ENCODE results near the gene BROX. TPM values are rescaled to one million over a fixed set of nuclear protein-coding genes. Genes with fewer than 3 reads are reported as not detected.
A peak's percentile ranks its signal among the peaks of the same experiment; 100 is the strongest.

BROX gene
- polyA plus RNA-seq, 1 donor (not counting 4 experiments of a cell fraction or from before 2014, with no cell fraction given), result 9.6 TPM

DNA sequence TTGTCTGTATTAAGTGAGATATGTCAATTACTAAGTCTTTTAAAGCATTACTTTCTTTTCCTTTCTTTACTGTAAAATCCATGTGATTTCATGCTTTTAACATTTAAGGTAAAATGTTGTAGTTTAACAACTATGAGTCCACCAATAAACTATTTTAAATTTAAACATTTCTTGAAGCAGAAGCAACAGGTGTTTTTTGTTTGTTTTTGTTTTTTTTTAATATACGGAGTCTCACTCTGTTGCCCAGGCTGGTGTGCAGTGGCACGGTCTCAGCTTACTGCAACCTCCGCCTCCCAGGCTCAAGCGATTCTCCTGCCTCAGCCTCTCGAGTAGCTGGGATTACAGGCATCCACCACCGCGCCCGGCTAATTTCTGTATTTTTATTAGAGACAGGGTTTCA is 15.6 kb upstream of the BROX start:
- Histone ChIP-seq H3K36me3 (ENCODE audit: control insufficient read depth in 2 of 2, extremely low read depth in 1 of 2, insufficient read depth in 2 of 2, low read length in 2 of 2) (peaks cover 3 to 4% of the 10 kb centered on the region in 2 experiments), H3K9ac (ENCODE audit: control insufficient read depth, extremely low read depth, insufficient read depth, low read length) (no peak overlapping the region), H3K27ac (ENCODE audit: control insufficient read depth, insufficient read depth, low read length) (no peak overlapping the region), H3K9me3 (ENCODE audit: control insufficient read depth, low read depth, low read length) (no peaks in the 10 kb centered on the region), H3K4me1 (ENCODE audit: control insufficient read depth, extremely low read depth, insufficient read depth, low read length) (no peaks in the 10 kb centered on the region), H3K4me2 (ENCODE audit: control insufficient read depth, extremely low read depth, insufficient read depth, low read depth, low read length) (no peak overlapping the region), H3K79me2 (ENCODE audit: control insufficient read depth, insufficient read depth, low read length) (peaks cover 12% of the 10 kb centered on the region), H3K4me3 (ENCODE audit: control insufficient read depth in 2 of 3, extremely low read depth in 1 of 3, insufficient read depth in 2 of 3, low read depth in 1 of 3, low read length in 3 of 3) (no peak overlapping the region), H3K9me1 (ENCODE audit: control insufficient read depth, extremely low read depth, insufficient read depth, low read length) (no peaks in the 10 kb centered on the region), H2AFZ (ENCODE audit: control insufficient read depth, low read length) (no peak overlapping the region), H3K27me3 (ENCODE audit: control insufficient read depth, extremely low read depth, insufficient read depth, low read length) (no peaks in the 10 kb centered on the region), H4K20me1 (ENCODE audit: control insufficient read depth, extremely low read depth, insufficient read depth, low read length) (no peaks in the 10 kb centered on the region)
- dilution Hi-C loops (cut with MboI; ENCODE audit: extremely low pct_ligation_motif_present, low sequenced_read_pairs), result no loop called here
- FAIRE-seq (no peak), DNase-seq (ENCODE audit: low read depth, low spot score) (no peak)
- TF ChIP-seq, protein P1, sequence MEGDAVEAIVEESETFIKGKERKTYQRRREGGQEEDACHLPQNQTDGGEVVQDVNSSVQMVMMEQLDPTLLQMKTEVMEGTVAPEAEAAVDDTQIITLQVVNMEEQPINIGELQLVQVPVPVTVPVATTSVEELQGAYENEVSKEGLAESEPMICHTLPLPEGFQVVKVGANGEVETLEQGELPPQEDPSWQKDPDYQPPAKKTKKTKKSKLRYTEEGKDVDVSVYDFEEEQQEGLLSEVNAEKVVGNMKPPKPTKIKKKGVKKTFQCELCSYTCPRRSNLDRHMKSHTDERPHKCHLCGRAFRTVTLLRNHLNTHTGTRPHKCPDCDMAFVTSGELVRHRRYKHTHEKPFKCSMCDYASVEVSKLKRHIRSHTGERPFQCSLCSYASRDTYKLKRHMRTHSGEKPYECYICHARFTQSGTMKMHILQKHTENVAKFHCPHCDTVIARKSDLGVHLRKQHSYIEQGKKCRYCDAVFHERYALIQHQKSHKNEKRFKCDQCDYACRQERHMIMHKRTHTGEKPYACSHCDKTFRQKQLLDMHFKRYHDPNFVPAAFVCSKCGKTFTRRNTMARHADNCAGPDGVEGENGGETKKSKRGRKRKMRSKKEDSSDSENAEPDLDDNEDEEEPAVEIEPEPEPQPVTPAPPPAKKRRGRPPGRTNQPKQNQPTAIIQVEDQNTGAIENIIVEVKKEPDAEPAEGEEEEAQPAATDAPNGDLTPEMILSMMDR (optimal IDR thresholded peaks at IDR 0.05 in 1 of 3, IDR thresholded peaks at IDR 0.05 in 1 of 3, conservative IDR thresholded peaks at IDR 0.05 in 1 of 3; ENCODE audit: extremely low read depth in 1 of 3, insufficient read depth in 2 of 3, low read length in 3 of 3), result no peak
- no peak for TF ChIP-seq EZH2 (IDR thresholded peaks at IDR 0.05; ENCODE audit: low read length)

DNA sequence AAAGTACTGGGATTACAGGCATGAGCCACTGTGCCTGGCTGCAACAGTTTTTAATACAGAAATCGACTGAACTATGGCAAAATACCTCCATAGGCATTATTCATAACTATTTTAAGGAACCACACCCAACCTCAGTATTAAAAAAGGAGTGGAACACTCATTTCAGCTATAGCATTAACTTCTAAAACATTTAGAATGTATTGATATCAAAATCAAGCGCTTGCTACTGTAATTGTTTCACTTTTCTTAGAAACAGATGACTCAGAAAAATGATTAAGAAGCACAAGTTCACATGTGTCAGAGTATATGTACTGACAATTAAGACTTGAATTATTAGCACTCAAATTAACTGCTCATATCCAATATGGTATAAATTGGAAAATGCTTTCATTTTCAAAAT is 15.2 kb upstream of the BROX start:
- no peak overlapping the region for H2AFZ ChIP-seq (ENCODE audit: control insufficient read depth, low read length)
- H3K79me2 ChIP-seq (ENCODE audit: control insufficient read depth, insufficient read depth, low read length), result peaks cover 12% of the 10 kb centered on the region
- DNase-seq (ENCODE audit: low read depth, low spot score) (no peak), FAIRE-seq (no peak)
- no peak overlapping the region for H3K4me2 ChIP-seq (ENCODE audit: control insufficient read depth, extremely low read depth, insufficient read depth, low read depth, low read length)
- no peak overlapping the region for H3K4me3 ChIP-seq (ENCODE audit: control insufficient read depth in 2 of 3, extremely low read depth in 1 of 3, insufficient read depth in 2 of 3, low read depth in 1 of 3, low read length in 3 of 3)
- no peaks in the 10 kb centered on the region for H4K20me1 ChIP-seq (ENCODE audit: control insufficient read depth, extremely low read depth, insufficient read depth, low read length)
- TF ChIP-seq, protein P1 (optimal IDR thresholded peaks at IDR 0.05 in 1 of 3, IDR thresholded peaks at IDR 0.05 in 1 of 3, conservative IDR thresholded peaks at IDR 0.05 in 1 of 3; ENCODE audit: extremely low read depth in 1 of 3, insufficient read depth in 2 of 3, low read length in 3 of 3), result no peak
- TF ChIP-seq EZH2 (IDR thresholded peaks at IDR 0.05; ENCODE audit: low read length), result no peak
- H3K27me3 ChIP-seq (ENCODE audit: control insufficient read depth, extremely low read depth, insufficient read depth, low read length), result no peaks in the 10 kb centered on the region
- dilution Hi-C loops (cut with MboI; ENCODE audit: extremely low pct_ligation_motif_present, low sequenced_read_pairs), result no loop called here
- H3K9ac ChIP-seq (ENCODE audit: control insufficient read depth, extremely low read depth, insufficient read depth, low read length), result no peak overlapping the region
- H3K36me3 ChIP-seq (ENCODE audit: control insufficient read depth in 2 of 2, extremely low read depth in 1 of 2, insufficient read depth in 2 of 2, low read length in 2 of 2), result peaks cover 2 to 4% of the 10 kb centered on the region in 2 experiments
- no peaks in the 10 kb centered on the region for H3K4me1 ChIP-seq (ENCODE audit: control insufficient read depth, extremely low read depth, insufficient read depth, low read length)
- no peaks in the 10 kb centered on the region for H3K9me1 ChIP-seq (ENCODE audit: control insufficient read depth, extremely low read depth, insufficient read depth, low read length)
- H3K27ac ChIP-seq (ENCODE audit: control insufficient read depth, insufficient read depth, low read length), result peak overlapping the region; percentile 4
- no peaks in the 10 kb centered on the region for H3K9me3 ChIP-seq (ENCODE audit: control insufficient read depth, low read depth, low read length)

Measured in keratinocyte (primary cell).